H9 (cell line): ENCODE results near the gene PTDSS2. TPM values are rescaled to one million over a fixed set of nuclear protein-coding genes. Genes with fewer than 3 reads are reported as not detected.

Experiments used
- DNase-seq: peaks from one replicate; pipeline ENCODE4 v3.0.0-alpha.2; 2017
- H2AFZ ChIP-seq: one replicate; pipeline ENCODE4 v1.6.1; 2013; ENCODE audit warnings: mild to moderate bottlenecking, low read length, control low read depth, moderate library complexity
- H2AK5ac ChIP-seq: 2 replicates; pipeline ENCODE4 v1.6.1; 2013; ENCODE audit warnings: low read length, control low read depth, mixed read lengths; ENCODE audit not compliant: insufficient read length
- H2BK120ac ChIP-seq: one replicate; pipeline ENCODE4 v1.6.1; 2013; ENCODE audit warnings: low read depth, mild to moderate bottlenecking, low read length, control low read depth, inconsistent platforms; ENCODE audit not compliant: poor library complexity, severe bottlenecking
- H2BK12ac ChIP-seq: 2 replicates; pipeline ENCODE4 v1.6.1; 2013; ENCODE audit warnings: low read length, control low read depth, mixed read lengths, low read depth; ENCODE audit not compliant: insufficient read length
- H2BK15ac ChIP-seq: 2 replicates; pipeline ENCODE4 v1.6.1; 2013; ENCODE audit warnings: low read depth, low read length, control low read depth
- H2BK20ac ChIP-seq: one replicate; pipeline ENCODE4 v1.6.1; 2013; ENCODE audit warnings: low read depth, mild to moderate bottlenecking, low read length, control low read depth, inconsistent platforms; ENCODE audit not compliant: poor library complexity, severe bottlenecking
- H2BK5ac ChIP-seq: 2 replicates; pipeline ENCODE4 v1.6.1; 2013; ENCODE audit warnings: low read length, control low read depth, mixed read lengths; ENCODE audit not compliant: insufficient read length
- H3K14ac ChIP-seq: 2 replicates; pipeline ENCODE4 v1.6.1; 2013; ENCODE audit warnings: low read length, control low read depth; ENCODE audit not compliant: insufficient read depth
- H3K18ac ChIP-seq: 2 replicates; pipeline ENCODE4 v1.6.1; 2013; ENCODE audit warnings: low read depth, mild to moderate bottlenecking, mixed read lengths, low read length, control low read depth; ENCODE audit not compliant: insufficient read length
- H3K23ac ChIP-seq: 2 replicates; pipeline ENCODE4 v1.6.1; 2013; ENCODE audit warnings: low read length, control low read depth, mixed read lengths, low read depth; ENCODE audit not compliant: insufficient read length
- H3K23me2 ChIP-seq: 2 replicates; pipeline ENCODE4 v1.6.1; 2013; ENCODE audit warnings: low read depth, mild to moderate bottlenecking, mixed read lengths, low read length, control low read depth; ENCODE audit not compliant: insufficient read length, poor library complexity, severe bottlenecking
- H3K27ac ChIP-seq: 2 replicates; pipeline ENCODE4 v1.5.1; 2013; ENCODE audit warnings: low read length, control low read depth, mixed read lengths, low read depth; ENCODE audit not compliant: insufficient read length
- H3K27me3 ChIP-seq: 2 replicates; pipeline ENCODE4 v1.6.1; 2013; ENCODE audit warnings: low read length, control low read depth, inconsistent platforms; ENCODE audit not compliant: insufficient read depth
- H3K4ac ChIP-seq: 2 replicates; pipeline ENCODE4 v1.6.1; 2013; ENCODE audit warnings: low read depth, mild to moderate bottlenecking, control low read depth, inconsistent platforms, low read length, moderate library complexity
- H3K4me1 ChIP-seq: 2 replicates; pipeline ENCODE4 v1.6.1; 2013; ENCODE audit warnings: low read length, control low read depth, inconsistent platforms; ENCODE audit not compliant: insufficient read depth
- H3K4me2 ChIP-seq: 2 replicates; pipeline ENCODE4 v1.6.1; 2013; ENCODE audit warnings: low read length, control low read depth, mixed read lengths; ENCODE audit not compliant: insufficient read length, insufficient read depth
- H3K56ac ChIP-seq: 2 replicates; pipeline ENCODE4 v1.6.1; 2013; ENCODE audit warnings: low read depth, mild to moderate bottlenecking, mixed read lengths, low read length, control low read depth; ENCODE audit not compliant: insufficient read length
- H3K79me1 ChIP-seq: 2 replicates; pipeline ENCODE4 v1.6.1; 2013; ENCODE audit warnings: low read depth, mild to moderate bottlenecking, moderate library complexity, low read length, control low read depth, inconsistent platforms; ENCODE audit not compliant: insufficient read depth, poor library complexity, severe bottlenecking
- H3K79me2 ChIP-seq: 2 replicates; pipeline ENCODE4 v1.6.1; 2013; ENCODE audit warnings: low read length, control low read depth, inconsistent platforms; ENCODE audit not compliant: insufficient read depth
- H3K9ac ChIP-seq: 2 replicates; pipeline ENCODE4 v1.6.1; 2013; ENCODE audit warnings: low read length, control low read depth, mixed read lengths; ENCODE audit not compliant: insufficient read length; ENCODE audit errors: extremely low read depth
- H3K9me3 ChIP-seq: one replicate; pipeline ENCODE4 v1.6.1; 2013; ENCODE audit warnings: low read depth, low read length, inconsistent platforms; ENCODE audit not compliant: control insufficient read depth
- H3T11ph ChIP-seq: one replicate; pipeline ENCODE4 v1.6.1; 2013; ENCODE audit warnings: mild to moderate bottlenecking, low read length, control low read depth, inconsistent platforms
- H4K20me1 ChIP-seq: one replicate; pipeline ENCODE4 v1.6.1; 2013; ENCODE audit not compliant: control insufficient read depth, insufficient read length, insufficient read depth
- H4K5ac ChIP-seq: 2 replicates; pipeline ENCODE4 v1.6.1; 2013; ENCODE audit warnings: low read depth, mild to moderate bottlenecking, mixed read lengths, low read length, control low read depth; ENCODE audit not compliant: insufficient read length
- H4K8ac ChIP-seq: replicated peaks from 2 replicates; pipeline ENCODE4 v1.6.1; 2013; ENCODE audit warnings: low read length, control low read depth, mixed read lengths, low read depth; ENCODE audit not compliant: insufficient read length
- H4K91ac ChIP-seq: 2 replicates; pipeline ENCODE4 v1.6.1; 2013; ENCODE audit warnings: low read depth, mild to moderate bottlenecking, moderate library complexity, mixed read lengths, low read length, control low read depth; ENCODE audit not compliant: insufficient read length
- H3K27ac Mint-ChIP-seq, 3 experiments: 2 replicates in 2 of 3; 3 replicates in 1 of 3; pipeline ENCODE4 v1.8.0; 2020 to 2021; ENCODE audit warnings: mixed read lengths in 3 of 3, mild to moderate bottlenecking in 1 of 3, moderate library complexity in 1 of 3
- H3K27me3 Mint-ChIP-seq: 2 replicates; pipeline ENCODE4 v1.8.0; 2021; ENCODE audit warnings: low read depth, mild to moderate bottlenecking, moderate library complexity, mixed read lengths
- H3K36me3 Mint-ChIP-seq, 3 experiments: 2 replicates in 2 of 3; 3 replicates in 1 of 3; pipeline ENCODE4 v1.8.0; 2020 to 2021; ENCODE audit warnings: low read depth in 3 of 3, mixed read lengths in 3 of 3; ENCODE audit not compliant: insufficient read depth in 1 of 3
- H3K4me1 Mint-ChIP-seq, 2 experiments: 2 replicates each; pipeline ENCODE4 v1.8.0; 2020; ENCODE audit warnings: mixed read lengths in 2 of 2
- H3K4me3 Mint-ChIP-seq, 2 experiments: 2 replicates in 1 of 2; 3 replicates in 1 of 2; pipeline ENCODE4 v1.8.0; 2020 to 2021; ENCODE audit warnings: mild to moderate bottlenecking in 2 of 2, mixed read lengths in 2 of 2, moderate library complexity in 1 of 2
- H3K9me3 Mint-ChIP-seq, 2 experiments: 2 replicates in 1 of 2; 3 replicates in 1 of 2; pipeline ENCODE4 v1.8.0; 2020; ENCODE audit warnings: mild to moderate bottlenecking in 2 of 2, mixed read lengths in 2 of 2, moderate library complexity in 1 of 2
- CTCF ChIP-seq: fragments of 200-600 bp; sonication (generic); conservative IDR thresholded peaks from 3 replicates; pipeline ENCODE4 v1.8.0; 2021; ENCODE audit warnings: antibody characterized with exemption, mild to moderate bottlenecking
- WGBS: extraction: QIAGEN DNeasy Blood & Tissue Kit; methylation state at CpG from one replicate; pipeline ENCODE4 v1.1.7; 2013; ENCODE audit warnings: missing lambda C conversion rate, low lambda C conversion rate, mixed read lengths; ENCODE audit not compliant: insufficient read length; ENCODE audit errors: extremely low coverage; 5-methylcytosine and 5-hydroxymethylcytosine counted together
- total RNA-seq: library from RNA; stranded (reverse); gene quantifications from 2 replicates; pipeline ENCODE4 v1.2.1, GENCODE V29; 2021

Gene PTDSS2
- total RNA-seq, 1 experiment from 2014 or later = 55.3 TPM

GRCh38 chr11:488992-489391 lies 38.9 kb downstream of the PTDSS2 start:
- H3K4me1 Mint-ChIP-seq = no peaks in the 10 kb centered on the region
- Histone ChIP-seq H3K27me3 (no peaks in the 10 kb centered on the region), H2BK120ac (no peak overlapping the region), H3K9me3 (no peaks in the 10 kb centered on the region), H3K18ac (no peak overlapping the region), H4K20me1 (no peaks in the 10 kb centered on the region), H2BK12ac (no peak overlapping the region), H3K9ac (no peak overlapping the region), H3K27ac (no peak overlapping the region), H3K79me1 (no peaks in the 10 kb centered on the region), H3K23me2 (peaks cover 3% of the 10 kb centered on the region), H3K4ac (no peak overlapping the region), H3K79me2 (no peaks in the 10 kb centered on the region; the same call in 1 of the 2 replicates), H3T11ph (no peak overlapping the region), H2BK5ac (no peak overlapping the region), H4K5ac (no peak overlapping the region), H2AK5ac (no peak overlapping the region), H2BK20ac (no peak overlapping the region), H2BK15ac (no peak overlapping the region), H3K56ac (no peak overlapping the region), H3K14ac (no peak overlapping the region), H3K4me2 (no peak overlapping the region), H3K23ac (no peak overlapping the region), H2AFZ (no peak overlapping the region), H4K8ac (no peak overlapping the region), H4K91ac (no peak overlapping the region), H3K4me1 (no peaks in the 10 kb centered on the region)
- H3K36me3 Mint-ChIP-seq = peaks cover 6 to 20% (median 17%) of the 10 kb centered on the region in 3 experiments
- no peaks in the 10 kb centered on the region for H3K9me3 Mint-ChIP-seq
- no CpG with 5 or more reads among the region's 19 CpGs for WGBS
- DNase-seq = peak; percentile 24
- no peaks in the 10 kb centered on the region for H3K27me3 Mint-ChIP-seq
- no peak overlapping the region for H3K27ac Mint-ChIP-seq
- TF ChIP-seq CTCF = no peak
- H3K4me3 Mint-ChIP-seq = no peak overlapping the region
